Omental fat pad (tissue), 4 donors: ENCODE data around the gene SRGAP1. TPM values are rescaled to one million over a fixed set of nuclear protein-coding genes. Genes with fewer than 3 reads are reported as not detected.
"Not testable (repeated sequence)": the region's sequence is repeated elsewhere in the genome, so short reads cannot be mapped to it uniquely, and the experiment has no call there.

Experiments
- ATAC-seq: fragments of 150-250 bp; one replicate; pipeline ENCODE4 v1.9.1; 2016; ENCODE audit warnings: mild to moderate bottlenecking, moderate library complexity; ENCODE audit not compliant: low FRiP score
- DNase-seq: peaks from one replicate; pipeline ENCODE4 v3.0.0-alpha.2; 2019; ENCODE audit warnings: low spot score
- total RNA-seq, 4 donors: library from RNA; depleted of rRNA; stranded (reverse); fragments of >200 nt; gene quantifications; one replicate each; pipeline ENCODE4 v1.1.0, GENCODE V29; 2016
- TF ChIP-seq, protein P1 (sequence below), 3 donors: fragments of 450-650 bp; IDR thresholded peaks; one replicate each; pipeline ENCODE4 v1.5.1; 2016 to 2017; ENCODE audit warnings: antibody characterized with exemption in 3 of 3, mild to moderate bottlenecking in 3 of 3, moderate library complexity in 2 of 3

SRGAP1 gene
- total RNA-seq, 4 donors from 2014 or later, result 10.6 to 69.1 (median 12.9) TPM

DNA sequence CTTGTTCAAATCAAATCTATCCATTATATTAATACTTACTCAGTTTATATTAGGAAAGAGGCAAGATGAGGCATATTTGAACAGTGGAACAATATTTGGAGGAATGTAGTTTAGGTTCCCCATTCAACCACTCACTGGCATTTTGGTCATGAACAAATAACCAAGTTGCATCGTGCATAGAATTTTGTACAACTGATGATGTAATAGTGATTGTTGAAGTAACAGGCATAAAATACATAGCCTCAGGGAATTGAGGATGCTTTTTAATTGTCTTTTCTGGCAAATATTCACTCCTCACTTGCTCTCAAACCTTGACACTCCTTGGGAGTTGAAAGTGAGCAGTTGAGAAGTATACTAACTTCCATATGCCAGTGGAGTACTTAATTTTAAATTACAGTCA is 175.2 kb downstream of the SRGAP1 start:
- ATAC-seq (no peak), DNase-seq (no peak)
- TF ChIP-seq, protein P1, sequence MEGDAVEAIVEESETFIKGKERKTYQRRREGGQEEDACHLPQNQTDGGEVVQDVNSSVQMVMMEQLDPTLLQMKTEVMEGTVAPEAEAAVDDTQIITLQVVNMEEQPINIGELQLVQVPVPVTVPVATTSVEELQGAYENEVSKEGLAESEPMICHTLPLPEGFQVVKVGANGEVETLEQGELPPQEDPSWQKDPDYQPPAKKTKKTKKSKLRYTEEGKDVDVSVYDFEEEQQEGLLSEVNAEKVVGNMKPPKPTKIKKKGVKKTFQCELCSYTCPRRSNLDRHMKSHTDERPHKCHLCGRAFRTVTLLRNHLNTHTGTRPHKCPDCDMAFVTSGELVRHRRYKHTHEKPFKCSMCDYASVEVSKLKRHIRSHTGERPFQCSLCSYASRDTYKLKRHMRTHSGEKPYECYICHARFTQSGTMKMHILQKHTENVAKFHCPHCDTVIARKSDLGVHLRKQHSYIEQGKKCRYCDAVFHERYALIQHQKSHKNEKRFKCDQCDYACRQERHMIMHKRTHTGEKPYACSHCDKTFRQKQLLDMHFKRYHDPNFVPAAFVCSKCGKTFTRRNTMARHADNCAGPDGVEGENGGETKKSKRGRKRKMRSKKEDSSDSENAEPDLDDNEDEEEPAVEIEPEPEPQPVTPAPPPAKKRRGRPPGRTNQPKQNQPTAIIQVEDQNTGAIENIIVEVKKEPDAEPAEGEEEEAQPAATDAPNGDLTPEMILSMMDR (IDR thresholded peaks at IDR 0.05), result no peak

DNA sequence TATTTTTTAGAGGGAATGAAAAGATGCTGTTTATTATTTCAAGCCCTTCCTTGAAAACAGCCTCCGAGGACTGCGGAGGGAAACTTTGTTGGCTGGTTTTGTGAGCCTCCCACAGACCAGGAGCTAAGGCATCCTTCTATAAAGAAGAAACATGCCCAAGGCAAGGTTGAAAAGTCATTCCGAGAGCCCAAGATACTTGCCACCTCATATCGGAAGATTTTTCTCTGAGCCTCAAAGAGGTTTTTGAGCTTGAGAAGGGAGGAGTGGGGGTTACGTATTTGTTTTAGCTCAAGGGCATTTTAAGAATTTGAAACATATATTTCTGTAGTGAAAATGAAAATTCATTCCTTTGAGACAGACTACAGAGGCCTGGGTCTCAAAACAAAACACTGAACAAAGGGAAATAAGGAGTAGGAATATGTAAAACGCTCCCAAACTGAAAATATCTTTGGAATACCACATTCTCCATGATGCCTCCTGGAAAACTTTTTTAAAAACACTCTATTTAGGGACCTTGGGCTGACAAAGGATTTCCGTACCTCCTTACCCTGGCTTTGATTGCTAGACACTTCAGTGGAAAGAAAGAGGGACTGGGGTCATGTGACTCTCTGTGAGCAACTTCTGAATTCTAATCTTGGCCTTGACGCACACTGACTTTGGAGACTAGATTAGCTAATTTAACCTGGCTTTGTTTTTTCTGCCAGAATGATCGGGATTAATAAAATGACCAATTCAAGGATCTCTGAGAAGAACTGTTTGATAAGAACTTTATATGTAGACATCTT is 180.9 kb downstream of the SRGAP1 start:
- TF ChIP-seq, protein P1 (IDR thresholded peaks at IDR 0.05), result no peak
- DNase-seq (no peak), ATAC-seq (no peak)

DNA sequence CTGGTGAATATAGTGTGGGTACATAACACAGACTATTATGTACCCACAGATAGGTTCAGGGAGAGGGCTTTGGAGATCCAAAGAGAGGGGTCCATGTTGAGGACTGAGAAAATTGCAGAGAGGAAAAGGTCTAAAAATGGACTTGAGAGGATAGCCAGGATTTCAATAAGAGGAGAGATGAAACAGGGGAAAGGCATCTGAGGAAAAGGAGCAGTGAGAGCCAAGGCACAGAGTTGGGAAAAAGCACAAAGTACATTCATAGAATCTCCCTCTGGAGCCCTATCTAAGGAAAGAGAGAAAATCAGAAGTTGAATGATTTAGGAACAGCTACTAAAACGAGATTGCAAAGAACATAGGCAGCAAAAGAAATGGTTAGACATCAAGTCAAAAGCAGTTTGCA is 182.8 kb downstream of the SRGAP1 start:
- TF ChIP-seq, protein P1 (IDR thresholded peaks at IDR 0.05), result no peak
- no peak for DNase-seq
- ATAC-seq, result no peak

DNA sequence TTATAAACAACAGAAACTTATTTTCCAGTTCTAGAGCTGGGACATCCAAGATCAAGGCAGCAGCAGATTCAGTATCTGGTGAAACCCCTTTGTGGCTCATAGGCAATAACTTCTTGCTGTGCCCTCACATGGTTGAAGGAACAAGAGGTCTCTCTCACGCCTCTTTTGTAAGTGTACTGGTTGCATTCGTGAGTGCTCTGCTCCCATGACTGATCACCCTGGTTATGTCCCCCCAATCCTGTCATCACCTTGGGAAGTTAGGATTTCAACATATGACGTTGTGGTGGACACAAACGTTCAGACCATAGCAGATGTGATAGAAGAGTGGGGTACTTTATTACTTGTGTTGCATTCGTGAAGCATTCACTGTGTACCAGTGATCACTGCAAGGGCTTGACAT is 184.0 kb downstream of the SRGAP1 start:
- TF ChIP-seq, protein P1 (IDR thresholded peaks at IDR 0.05), result no peak
- peak; percentile 26 for ATAC-seq
- no peak for DNase-seq

DNA sequence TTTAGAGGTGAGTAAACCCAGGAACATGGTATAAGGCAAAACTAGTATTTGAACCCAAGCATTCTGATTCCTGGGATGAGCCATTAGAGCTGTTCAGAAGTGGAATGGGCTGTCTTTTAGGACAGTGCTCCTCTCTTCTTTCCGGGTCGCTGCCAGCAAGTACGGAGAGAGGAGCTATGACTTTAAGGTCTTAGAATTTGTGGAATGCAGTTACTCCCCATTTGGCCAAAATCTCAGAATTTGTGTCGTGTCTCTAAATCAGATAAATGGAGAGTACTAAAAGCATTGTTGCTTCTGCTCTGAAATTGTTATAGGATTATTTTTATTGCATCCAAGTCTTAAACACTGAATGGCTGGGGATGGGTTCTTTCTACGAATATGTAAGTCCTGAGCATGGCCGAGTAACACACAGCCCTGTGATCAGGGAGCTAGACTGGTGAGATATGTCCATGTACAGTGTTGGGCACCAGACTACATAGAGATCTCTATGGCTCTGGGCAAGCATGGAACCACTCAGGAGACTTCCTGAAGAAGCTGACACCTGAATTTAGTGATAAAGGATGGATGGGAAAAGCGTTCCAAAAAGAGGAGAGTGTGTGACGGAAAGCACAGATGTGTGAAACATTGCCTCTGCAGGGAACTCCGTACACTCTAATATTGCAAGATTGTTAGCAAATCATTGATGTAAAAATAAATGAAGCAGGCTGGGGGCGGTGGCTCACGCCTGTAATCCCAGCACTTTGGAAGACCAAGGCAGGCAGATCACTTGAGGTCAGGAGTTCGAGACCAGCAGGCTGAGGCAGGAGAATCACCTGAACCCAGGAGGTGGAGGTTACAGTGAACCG is 184.7 kb downstream of the SRGAP1 start:
- TF ChIP-seq, protein P1 (IDR thresholded peaks at IDR 0.05), result no peak
- DNase-seq (no peak), ATAC-seq (peak; percentile 16)

DNA sequence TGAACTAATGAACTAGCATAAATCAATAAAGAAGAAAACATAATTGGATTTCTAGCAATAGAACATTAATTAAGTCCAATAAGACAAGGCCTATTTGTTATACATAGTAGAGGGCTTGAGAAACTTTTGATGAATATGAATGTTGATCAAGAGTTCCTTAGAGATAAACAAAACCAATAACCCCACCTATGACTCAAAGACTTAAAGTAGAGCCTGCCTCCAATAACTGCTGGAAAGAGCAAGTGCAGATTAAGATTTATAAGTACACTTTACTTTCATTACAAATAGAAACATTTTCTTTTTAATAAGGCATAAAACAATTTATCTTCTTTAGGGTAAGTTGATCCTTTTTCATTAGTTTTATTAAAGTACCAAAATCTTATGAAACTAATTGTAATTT is 185.7 kb downstream of the SRGAP1 start:
- DNase-seq (no peak), ATAC-seq (no peak)
- TF ChIP-seq, protein P1 (IDR thresholded peaks at IDR 0.05), result no peak

DNA sequence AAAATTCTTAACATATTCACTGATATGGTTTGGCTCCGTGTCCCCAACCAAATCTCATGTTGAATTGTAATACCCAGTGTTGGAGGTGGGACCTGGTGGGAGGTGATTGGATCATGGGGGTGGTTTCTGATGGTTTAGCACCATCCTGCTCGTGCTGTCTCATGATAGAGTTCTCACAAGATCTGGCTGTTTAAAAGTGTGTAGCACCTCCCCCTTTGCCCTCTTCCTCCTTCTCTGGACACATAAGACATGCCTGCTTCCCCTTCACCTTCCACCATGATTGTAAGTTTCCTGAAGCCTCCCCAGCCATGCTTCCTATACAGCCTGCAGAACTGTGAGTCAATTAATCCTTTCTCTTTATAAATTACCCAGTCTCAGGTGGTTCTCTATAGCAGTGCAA is 189.6 kb downstream of the SRGAP1 start:
- not testable (repeated sequence) for DNase-seq, ATAC-seq
